ENCODE measurements around the gene RNF130. TPM values are rescaled to one million over a fixed set of nuclear protein-coding genes. Genes with fewer than 3 reads are reported as not detected.
"Not testable (repeated sequence)": the region's sequence is repeated elsewhere in the genome, so short reads cannot be mapped to it uniquely, and the experiment has no call there.

Gene RNF130
- total RNA-seq, 1 donor: 21.7 TPM

GRCh38 chr5:180021900-180022299 is 49.7 kb downstream of the RNF130 start:
- TF ChIP-seq CTCF (IDR thresholded peaks at IDR 0.05; ENCODE audit: insufficient read depth, low read length): no peak
- no peak for DNase-seq (ENCODE audit: low read depth)
- H3K4me3 ChIP-seq (ENCODE audit: low read depth, low read length): no peak overlapping the region

- no peak for DNase-seq (ENCODE audit: low read depth)
- no peak for TF ChIP-seq CTCF (IDR thresholded peaks at IDR 0.05; ENCODE audit: insufficient read depth, low read length)
- H3K4me3 ChIP-seq (ENCODE audit: low read depth, low read length): no peak overlapping the region
These were observed 51.4 kb downstream of the RNF130 start for GRCh38 chr5:180020176-180020575.

GRCh38 chr5:180018347-180019060 is 53.1 kb downstream of the RNF130 start:
- DNase-seq (ENCODE audit: low read depth): no peak
- TF ChIP-seq CTCF (IDR thresholded peaks at IDR 0.05; ENCODE audit: insufficient read depth, low read length): no peak
- H3K4me3 ChIP-seq (ENCODE audit: low read depth, low read length): no peak overlapping the region

- H3K4me3 ChIP-seq (ENCODE audit: low read depth, low read length); DNase-seq (ENCODE audit: low read depth): not testable (repeated sequence)
These were observed 56.0 kb downstream of the RNF130 start for GRCh38 chr5:180015523-180015922.

GRCh38 chr5:180013678-180014077 is 57.9 kb downstream of the RNF130 start:
- TF ChIP-seq CTCF (IDR thresholded peaks at IDR 0.05; ENCODE audit: insufficient read depth, low read length): no peak
- no peak for DNase-seq (ENCODE audit: low read depth)
- H3K4me3 ChIP-seq (ENCODE audit: low read depth, low read length): no peak overlapping the region

GRCh38 chr5:180012316-180012715 is 59.2 kb downstream of the RNF130 start:
- no peak overlapping the region for H3K4me3 ChIP-seq (ENCODE audit: low read depth, low read length)
- no peak for DNase-seq (ENCODE audit: low read depth)
- TF ChIP-seq CTCF (IDR thresholded peaks at IDR 0.05; ENCODE audit: insufficient read depth, low read length): no peak

GRCh38 chr5:180010636-180011035 is 60.9 kb downstream of the RNF130 start:
- DNase-seq (ENCODE audit: low read depth): no peak
- TF ChIP-seq CTCF (IDR thresholded peaks at IDR 0.05; ENCODE audit: insufficient read depth, low read length): no peak
- no peak overlapping the region for H3K4me3 ChIP-seq (ENCODE audit: low read depth, low read length)
